SK-N-SH (cell line): ENCODE results near the gene SESN2. TPM values are rescaled to one million over a fixed set of nuclear protein-coding genes. Genes with fewer than 3 reads are reported as not detected.

ENCODE experiments used
- CTCF ChIA-PET: fragments of 300-600, 350-600 bp; formaldehyde crosslinking; extraction: SDS; loops from one replicate; lab custom pipeline; 2021; lab: Yijun Ruan, JAX
- POLR2A ChIA-PET: fragments of 350-600 bp; sonication (Branson Sonifier 250); formaldehyde crosslinking; extraction: SDS; loops from one replicate; lab custom pipeline; 2020; ENCODE audit warnings: antibody characterized with exemption, inconsistent platforms; lab: Yijun Ruan, JAX
- DNase-seq: peaks from one replicate; pipeline ENCODE4 v3.0.0; 2012
- H2AFZ ChIP-seq: fragments of 200-600 bp; sonication (generic); 2 replicates; pipeline ENCODE4 v1.8.1; 2016; ENCODE audit warnings: antibody characterized with exemption, mild to moderate bottlenecking, low read depth
- H3F3A ChIP-seq: fragments of 200-600 bp; sonication (generic); replicated peaks from 2 replicates; pipeline ENCODE3; 2016; ENCODE audit warnings: antibody characterized with exemption, mild to moderate bottlenecking; ENCODE audit not compliant: insufficient read depth
- H3K27ac ChIP-seq, 2 experiments: fragments of 200-500 bp in 1 of 2; fragments of 200-600 bp in 1 of 2; sonication (Bioruptor generic) in 1 of 2; sonication (generic), shearing (Covaris generic) in 1 of 2; 2 replicates each; pipeline versions ENCODE4 v1.5.1 to v1.6.1; 2014 to 2016; ENCODE audit warnings: low read depth in 2 of 2, inconsistent platforms in 1 of 2, low read length in 1 of 2, mild to moderate bottlenecking in 1 of 2, mixed read lengths in 1 of 2
- H3K27me3 ChIP-seq: fragments of 200-600 bp; sonication (generic), shearing (Covaris generic); 2 replicates; pipeline ENCODE4 v1.6.1; 2016; ENCODE audit warnings: mixed run types; ENCODE audit not compliant: insufficient read depth
- H3K36me3 ChIP-seq, 2 experiments: fragments of 200-500 bp in 1 of 2; fragments of 200-600 bp in 1 of 2; sonication (Bioruptor generic) in 1 of 2; sonication (generic) in 1 of 2; replicated peaks in 1 of 2; 2 replicates each; pipeline versions ENCODE3 to v1.5.1; 2014 to 2016; ENCODE audit warnings: low read length in 1 of 2, mild to moderate bottlenecking in 1 of 2; ENCODE audit not compliant: insufficient read depth in 2 of 2, control insufficient read depth in 1 of 2
- H3K4me1 ChIP-seq, 2 experiments: fragments of 200-500 bp in 1 of 2; fragments of 200-600 bp in 1 of 2; sonication (Bioruptor generic) in 1 of 2; sonication (generic), shearing (Covaris generic) in 1 of 2; 2 replicates each; pipeline versions ENCODE4 v1.5.1 to v1.6.1; 2014 to 2016; ENCODE audit warnings: low read depth in 1 of 2, low read length in 1 of 2, mixed run types in 1 of 2; ENCODE audit not compliant: insufficient read depth in 2 of 2, control insufficient read depth in 1 of 2
- H3K4me2 ChIP-seq: fragments of 200-600 bp; sonication (generic), shearing (Covaris generic); 2 replicates; pipeline ENCODE4 v1.6.1; 2017; ENCODE audit warnings: mixed run types
- H3K4me3 ChIP-seq, 2 experiments: fragments of 200-500 bp in 1 of 2; fragments of 200-600 bp in 1 of 2; sonication (Bioruptor generic) in 1 of 2; sonication (generic), shearing (Covaris generic) in 1 of 2; 2 replicates each; pipeline versions ENCODE4 v1.5.1 to v1.8.1; 2014 to 2016; ENCODE audit warnings: low read depth in 2 of 2, inconsistent platforms in 1 of 2, low read length in 1 of 2, mild to moderate bottlenecking in 1 of 2, mixed read lengths in 1 of 2, moderate library complexity in 1 of 2
- H3K79me2 ChIP-seq: fragments of 200-600 bp; sonication (generic); 2 replicates; pipeline ENCODE4 v1.8.1; 2017; ENCODE audit warnings: mild to moderate bottlenecking; ENCODE audit not compliant: insufficient read depth
- H3K9ac ChIP-seq: fragments of 200-600 bp; sonication (generic); 2 replicates; pipeline ENCODE4 v1.6.1; 2017; ENCODE audit warnings: mixed run types
- H3K9me2 ChIP-seq: fragments of 200-600 bp; sonication (generic); 2 replicates; pipeline ENCODE4 v1.6.1; 2017; ENCODE audit warnings: mixed run types
- H3K9me3 ChIP-seq: fragments of 200-600 bp; sonication (generic); 2 replicates; pipeline ENCODE4 v1.6.1; 2017; ENCODE audit warnings: mixed run types, mild to moderate bottlenecking, moderate library complexity
- H4K20me1 ChIP-seq: fragments of 200-600 bp; sonication (generic); 2 replicates; pipeline ENCODE4 v1.6.1; 2017; ENCODE audit warnings: mild to moderate bottlenecking, mixed run types; ENCODE audit not compliant: insufficient read depth
- EP300 ChIP-seq, 2 experiments: IDR thresholded peaks; 2 replicates each; pipeline versions ENCODE4 v1.4.0 to v1.6.1; 2012; ENCODE audit warnings: borderline replicate concordance in 1 of 2, low read depth in 1 of 2, low read length in 1 of 2
- FOXJ3 ChIP-seq: sonication (generic); formaldehyde crosslinking; IDR thresholded peaks from 2 replicates; pipeline ENCODE4 v1.5.1; 2020; ENCODE audit warnings: mild to moderate bottlenecking, missing genetic modification reagents
- FOXM1 ChIP-seq: IDR thresholded peaks from 2 replicates; pipeline ENCODE4 v1.4.0; 2012; ENCODE audit warnings: low read depth, mild to moderate bottlenecking
- MXI1 ChIP-seq: IDR thresholded peaks from 2 replicates; pipeline ENCODE4 v1.6.1; 2012; ENCODE audit warnings: mild to moderate bottlenecking, low read depth, low read length, improper control_type of control experiment
- NRF1 ChIP-seq: IDR thresholded peaks from 2 replicates; pipeline ENCODE4 v1.6.1; 2012; ENCODE audit warnings: low read depth, mild to moderate bottlenecking, low read length
- RAD21 ChIP-seq: IDR thresholded peaks from 2 replicates; pipeline ENCODE4 v1.6.1; 2012; ENCODE audit warnings: mild to moderate bottlenecking, low read length
- RCOR1 ChIP-seq: fragments of 150-350 bp; IDR thresholded peaks from 2 replicates; pipeline ENCODE4 v1.6.1; 2017; ENCODE audit warnings: antibody characterized with exemption, low read length
- RXRA ChIP-seq: IDR thresholded peaks from 2 replicates; pipeline ENCODE4 v1.4.0; 2012; ENCODE audit warnings: low read depth, mild to moderate bottlenecking, borderline replicate concordance
- TAF1 ChIP-seq: IDR thresholded peaks from 2 replicates; pipeline ENCODE4 v1.6.1; 2012; ENCODE audit warnings: low read depth, mild to moderate bottlenecking, low read length, moderate library complexity, borderline replicate concordance
- TCF12 ChIP-seq: IDR thresholded peaks from 2 replicates; pipeline ENCODE4 v1.4.0; 2012
- WGBS: methylation state at CpG from one replicate; pipeline ENCODE4 v1.1.6; 2017; ENCODE audit warnings: low lambda C conversion rate; 5-methylcytosine and 5-hydroxymethylcytosine counted together
- polyA plus RNA-seq, 3 experiments: library from polyadenylated mRNA; depleted of rRNA; stranded (reverse); fragments of >200 nt; gene quantifications; 2 replicates each; pipeline ENCODE4 v1.2.3, GENCODE V29; 2012
- TF ChIP-seq, protein P1 (sequence below): IDR thresholded peaks from 2 replicates; pipeline ENCODE4 v1.4.0; 2012; ENCODE audit warnings: low read depth, borderline replicate concordance
- TF ChIP-seq, protein P2 (sequence below): IDR thresholded peaks from 2 replicates; pipeline ENCODE4 v1.6.1; 2012; ENCODE audit warnings: mild to moderate bottlenecking, low read depth, low read length, moderate library complexity

The SESN2 gene
- polyA plus RNA-seq, 1 of the 3 experiments (the other 2 are of a cell fraction): 14.1 TPM

DNA sequence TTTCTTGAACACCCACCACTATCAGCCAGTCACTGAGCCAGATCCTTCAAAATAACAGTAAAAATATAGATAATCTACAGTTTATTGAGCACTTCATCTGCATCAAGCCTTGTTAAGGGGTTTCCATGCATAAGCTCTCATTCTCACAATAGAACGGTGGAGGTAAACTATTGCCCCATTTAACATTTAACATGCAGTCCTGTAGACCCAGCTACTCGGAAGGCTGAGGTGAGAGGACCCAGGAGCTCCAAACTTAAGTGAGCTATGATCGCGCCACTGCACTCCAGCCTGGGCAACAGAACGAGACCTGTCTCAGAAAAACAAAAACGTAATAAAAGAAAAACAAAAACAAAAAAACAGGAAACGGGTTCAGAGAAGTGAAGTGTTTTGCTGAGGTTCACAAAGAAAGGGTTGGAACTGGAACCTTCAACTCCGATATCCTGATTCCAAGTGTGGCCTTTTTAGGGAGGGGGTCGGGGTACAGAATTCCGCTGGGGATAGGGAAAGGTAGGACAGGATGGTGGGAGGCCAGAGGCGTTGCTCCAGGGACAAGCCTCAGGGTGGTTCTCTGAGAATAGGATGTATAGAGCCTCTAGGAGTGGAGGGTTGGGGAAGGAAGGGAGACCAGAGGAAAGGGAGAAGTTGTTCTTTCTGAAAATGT is 11.6 kb upstream of the SESN2 start:
- CTCF ChIA-PET: interaction anchor here (0.7 to 4.0 kb wide), 29 partner anchors 10 to 384 kb away, joined by 3 to 36 read pairs (median 6); partner anchors contain the start of genes ATP5IF1, MED18 and SESN2
- 65% methylated on average over 11 of the region's 11 CpGs for WGBS
- H3K27me3 ChIP-seq: no peaks in the 10 kb centered on the region
- H4K20me1 ChIP-seq: no peaks in the 10 kb centered on the region
- H3F3A ChIP-seq: peaks cover 22% of the 10 kb centered on the region
- POLR2A ChIA-PET: interaction anchor here (0.9 to 1.9 kb wide), 5 partner anchors 11 to 264 kb away, joined by 3 to 11 read pairs (median 5); partner anchors contain the start of genes ATP5IF1, MED18 and SESN2
- H3K36me3 ChIP-seq: no peaks in the 10 kb centered on the region
- TF ChIP-seq FOXM1: no peak
- TF ChIP-seq, protein P1, sequence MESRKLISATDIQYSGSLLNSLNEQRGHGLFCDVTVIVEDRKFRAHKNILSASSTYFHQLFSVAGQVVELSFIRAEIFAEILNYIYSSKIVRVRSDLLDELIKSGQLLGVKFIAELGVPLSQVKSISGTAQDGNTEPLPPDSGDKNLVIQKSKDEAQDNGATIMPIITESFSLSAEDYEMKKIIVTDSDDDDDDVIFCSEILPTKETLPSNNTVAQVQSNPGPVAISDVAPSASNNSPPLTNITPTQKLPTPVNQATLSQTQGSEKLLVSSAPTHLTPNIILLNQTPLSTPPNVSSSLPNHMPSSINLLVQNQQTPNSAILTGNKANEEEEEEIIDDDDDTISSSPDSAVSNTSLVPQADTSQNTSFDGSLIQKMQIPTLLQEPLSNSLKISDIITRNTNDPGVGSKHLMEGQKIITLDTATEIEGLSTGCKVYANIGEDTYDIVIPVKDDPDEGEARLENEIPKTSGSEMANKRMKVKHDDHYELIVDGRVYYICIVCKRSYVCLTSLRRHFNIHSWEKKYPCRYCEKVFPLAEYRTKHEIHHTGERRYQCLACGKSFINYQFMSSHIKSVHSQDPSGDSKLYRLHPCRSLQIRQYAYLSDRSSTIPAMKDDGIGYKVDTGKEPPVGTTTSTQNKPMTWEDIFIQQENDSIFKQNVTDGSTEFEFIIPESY: no peak
- no peak for TF ChIP-seq TAF1
- no peak for TF ChIP-seq RXRA
- no peak for TF ChIP-seq TCF12
- TF ChIP-seq RAD21: no peak
- TF ChIP-seq EP300 (IDR thresholded peaks at IDR 0.05; ENCODE audit: borderline replicate concordance in 1 of 2, low read depth in 1 of 2, low read length in 1 of 2): no peak
- TF ChIP-seq MXI1: no peak
- TF ChIP-seq RCOR1: no peak
- TF ChIP-seq, protein P2, sequence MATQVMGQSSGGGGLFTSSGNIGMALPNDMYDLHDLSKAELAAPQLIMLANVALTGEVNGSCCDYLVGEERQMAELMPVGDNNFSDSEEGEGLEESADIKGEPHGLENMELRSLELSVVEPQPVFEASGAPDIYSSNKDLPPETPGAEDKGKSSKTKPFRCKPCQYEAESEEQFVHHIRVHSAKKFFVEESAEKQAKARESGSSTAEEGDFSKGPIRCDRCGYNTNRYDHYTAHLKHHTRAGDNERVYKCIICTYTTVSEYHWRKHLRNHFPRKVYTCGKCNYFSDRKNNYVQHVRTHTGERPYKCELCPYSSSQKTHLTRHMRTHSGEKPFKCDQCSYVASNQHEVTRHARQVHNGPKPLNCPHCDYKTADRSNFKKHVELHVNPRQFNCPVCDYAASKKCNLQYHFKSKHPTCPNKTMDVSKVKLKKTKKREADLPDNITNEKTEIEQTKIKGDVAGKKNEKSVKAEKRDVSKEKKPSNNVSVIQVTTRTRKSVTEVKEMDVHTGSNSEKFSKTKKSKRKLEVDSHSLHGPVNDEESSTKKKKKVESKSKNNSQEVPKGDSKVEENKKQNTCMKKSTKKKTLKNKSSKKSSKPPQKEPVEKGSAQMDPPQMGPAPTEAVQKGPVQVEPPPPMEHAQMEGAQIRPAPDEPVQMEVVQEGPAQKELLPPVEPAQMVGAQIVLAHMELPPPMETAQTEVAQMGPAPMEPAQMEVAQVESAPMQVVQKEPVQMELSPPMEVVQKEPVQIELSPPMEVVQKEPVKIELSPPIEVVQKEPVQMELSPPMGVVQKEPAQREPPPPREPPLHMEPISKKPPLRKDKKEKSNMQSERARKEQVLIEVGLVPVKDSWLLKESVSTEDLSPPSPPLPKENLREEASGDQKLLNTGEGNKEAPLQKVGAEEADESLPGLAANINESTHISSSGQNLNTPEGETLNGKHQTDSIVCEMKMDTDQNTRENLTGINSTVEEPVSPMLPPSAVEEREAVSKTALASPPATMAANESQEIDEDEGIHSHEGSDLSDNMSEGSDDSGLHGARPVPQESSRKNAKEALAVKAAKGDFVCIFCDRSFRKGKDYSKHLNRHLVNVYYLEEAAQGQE: no peak
- TF ChIP-seq FOXJ3 (CRISPR knock-in tag): no peak
- TF ChIP-seq NRF1: no peak
- H3K4me1 ChIP-seq: peaks cover 19 to 22% of the 10 kb centered on the region in 2 experiments; a peak in 3 of 4 replicates
- H2AFZ ChIP-seq: peak overlapping the region; percentile 84
- no peak for DNase-seq
- H3K9me2 ChIP-seq: no peaks in the 10 kb centered on the region
- peak overlapping the region; percentile 70 to 95 for H3K27ac ChIP-seq
- no peaks in the 10 kb centered on the region for H3K9me3 ChIP-seq
- H3K4me3 ChIP-seq: peak overlapping the region in 1 of 2 experiments; percentile 23; a peak in 1 of 4 replicates
- H3K9ac ChIP-seq: peak overlapping the region; percentile 29; the same call in 1 of the 2 replicates
- 0 out of 2 replicates have a peak, but pooled peaks cover 3% of the 10 kb centered on the region for H3K79me2 ChIP-seq
- peak overlapping the region; percentile 75 for H3K4me2 ChIP-seq
